Measurements from ENCODE around the gene DGKD.

Gene DGKD

DNA sequence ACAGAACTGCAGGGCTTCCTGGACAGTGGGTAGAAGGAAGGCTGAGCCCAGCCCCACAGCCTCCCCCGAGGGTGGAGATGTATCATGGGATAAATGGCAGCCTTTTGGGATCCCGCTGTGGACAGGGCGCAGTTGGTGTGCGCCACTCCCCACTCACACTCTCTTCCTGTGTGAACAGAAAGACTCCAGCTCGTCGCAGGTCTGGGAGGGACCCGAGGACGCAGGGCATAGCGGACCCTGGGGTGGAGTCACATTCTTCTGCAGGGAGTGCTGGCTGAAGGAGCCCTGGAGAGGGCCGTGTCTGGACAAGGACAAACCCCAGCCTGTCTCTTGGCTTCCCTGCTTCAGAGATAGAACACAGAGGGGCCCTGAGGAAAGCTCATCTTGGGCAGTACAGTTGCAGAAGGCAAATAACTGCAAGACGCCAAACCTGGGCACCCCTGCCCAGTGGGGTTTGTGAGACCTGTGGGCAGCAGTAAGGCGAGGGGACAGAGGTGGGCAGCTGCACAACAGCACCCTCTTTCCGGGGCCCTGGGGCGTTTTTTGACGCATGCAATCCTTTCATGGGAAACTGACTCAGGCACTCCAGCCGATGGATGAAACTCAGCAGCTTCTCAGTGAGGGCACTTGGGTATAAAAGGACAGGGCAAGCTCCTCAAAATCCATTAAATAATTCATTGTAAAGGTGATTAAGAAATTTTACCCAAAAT is 110.4 kb downstream of the DGKD start:
- no peak for DNase-seq

DNA sequence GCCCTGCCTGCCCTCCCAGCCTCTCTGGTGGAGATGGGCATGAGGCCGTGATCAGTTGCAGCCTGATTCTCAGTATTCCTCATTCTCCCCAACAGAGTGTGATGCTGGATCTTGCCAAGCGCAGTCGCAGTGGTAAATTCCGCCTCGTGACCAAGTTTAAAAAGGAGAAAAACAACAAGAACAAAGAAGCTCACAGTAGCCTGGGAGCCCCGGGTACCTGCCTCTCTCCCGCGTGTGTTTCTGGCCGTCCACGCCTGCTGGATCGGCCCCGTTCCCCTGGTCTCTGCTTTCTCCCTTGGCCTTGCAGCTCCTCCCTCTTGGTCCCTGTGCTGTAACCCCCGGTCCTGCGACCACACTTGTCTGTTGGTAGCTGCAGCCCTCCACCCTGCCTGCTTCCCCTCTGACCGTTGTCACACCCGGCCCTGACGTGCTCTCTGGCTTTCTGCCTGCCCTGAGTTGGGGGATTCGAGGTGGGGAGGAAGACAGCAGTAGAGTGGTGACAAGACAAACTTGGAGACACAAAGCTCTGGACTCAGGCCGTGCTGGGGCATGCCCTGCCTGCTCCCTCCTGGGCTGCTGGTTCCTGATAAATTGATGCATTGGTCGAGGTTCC is 112.8 kb downstream of the DGKD start:
- DNase-seq = no peak

DNA sequence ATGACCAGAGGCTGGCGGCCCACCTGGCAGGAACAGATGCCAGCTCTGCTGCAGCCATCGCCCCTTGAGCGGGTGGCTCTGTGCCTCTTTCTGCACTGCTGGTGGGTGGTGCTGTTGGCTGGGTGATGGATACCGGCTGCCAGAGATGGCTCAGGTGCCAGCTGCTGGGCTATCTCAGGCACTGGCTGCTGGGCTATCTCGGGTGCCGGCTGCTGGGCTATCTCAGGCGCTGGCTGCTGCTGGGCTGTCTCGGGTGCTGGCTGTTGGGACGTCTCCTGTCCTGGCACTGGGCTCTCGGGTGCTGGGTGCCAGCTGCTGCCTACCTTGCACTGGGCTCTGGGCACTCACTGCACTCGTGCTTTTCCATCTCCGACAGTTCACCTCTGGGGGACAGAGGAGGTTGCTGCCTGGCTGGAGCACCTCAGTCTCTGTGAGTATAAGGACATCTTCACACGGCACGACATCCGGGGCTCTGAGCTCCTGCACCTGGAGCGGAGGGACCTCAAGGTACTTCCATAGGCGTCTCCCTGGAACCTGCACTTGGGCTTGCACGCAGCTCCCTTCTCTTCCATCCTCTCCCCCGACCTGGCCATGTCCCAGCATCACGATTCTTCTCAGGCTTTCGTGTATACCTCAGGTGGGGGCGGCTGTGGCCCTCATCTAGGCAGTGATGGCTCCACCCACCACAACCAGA is 113.9 kb downstream of the DGKD start:
- DNase-seq = no peak

DNA sequence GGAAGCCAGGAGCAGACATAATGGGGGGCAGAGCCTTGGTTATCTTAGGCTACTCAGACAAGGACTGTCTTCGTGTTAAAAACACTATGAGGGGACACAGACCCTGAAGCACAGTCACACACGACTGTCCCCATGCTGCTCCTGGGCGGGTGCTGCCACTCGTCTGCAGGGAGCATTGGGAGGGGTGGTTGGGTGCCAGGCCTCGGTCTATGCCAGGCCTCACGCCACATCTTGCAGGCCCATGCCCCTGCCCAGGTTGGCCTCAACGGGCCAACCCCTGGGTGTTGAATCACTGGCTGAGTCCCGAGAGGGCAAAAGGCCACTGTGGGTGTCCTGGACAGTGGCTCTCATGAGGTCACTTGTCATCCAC is 114.4 kb downstream of the DGKD start:
- DNase-seq = no peak

DNA sequence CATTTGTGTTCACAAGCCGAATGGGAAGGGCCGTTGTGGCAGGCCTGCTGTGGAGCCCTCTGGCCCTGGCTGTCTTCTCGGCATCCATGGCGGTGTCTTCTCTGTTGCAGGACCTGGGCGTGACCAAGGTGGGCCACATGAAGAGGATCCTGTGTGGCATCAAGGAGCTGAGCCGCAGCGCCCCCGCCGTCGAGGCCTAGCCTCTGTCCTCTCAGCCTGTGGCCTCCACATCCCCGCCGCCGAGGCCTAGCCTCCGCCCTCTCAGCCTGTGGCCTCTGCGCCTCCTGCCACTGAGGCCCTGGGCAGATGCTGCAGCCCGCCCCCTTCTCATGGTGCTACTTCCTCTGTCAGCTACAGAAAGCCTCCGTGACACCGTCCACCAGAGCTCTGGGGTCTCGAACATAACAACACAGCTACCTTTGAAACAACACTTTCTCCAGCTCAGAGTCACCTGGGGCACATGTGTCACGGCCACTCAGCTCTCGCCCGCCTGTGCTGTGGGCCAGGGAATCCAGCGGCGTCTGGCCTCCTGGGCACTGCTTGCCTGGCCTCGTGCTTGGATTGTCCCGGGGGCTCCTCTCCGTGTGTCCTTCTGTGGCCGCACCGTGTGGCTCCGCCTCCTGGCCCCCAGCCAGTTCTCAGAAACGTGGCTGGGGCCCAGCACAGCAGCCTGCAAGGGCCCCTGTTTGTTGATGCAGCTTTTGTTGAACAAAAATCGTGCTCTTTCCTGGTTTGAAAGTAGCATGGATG is 115.1 kb downstream of the DGKD start:
- DNase-seq = no peak

DNA sequence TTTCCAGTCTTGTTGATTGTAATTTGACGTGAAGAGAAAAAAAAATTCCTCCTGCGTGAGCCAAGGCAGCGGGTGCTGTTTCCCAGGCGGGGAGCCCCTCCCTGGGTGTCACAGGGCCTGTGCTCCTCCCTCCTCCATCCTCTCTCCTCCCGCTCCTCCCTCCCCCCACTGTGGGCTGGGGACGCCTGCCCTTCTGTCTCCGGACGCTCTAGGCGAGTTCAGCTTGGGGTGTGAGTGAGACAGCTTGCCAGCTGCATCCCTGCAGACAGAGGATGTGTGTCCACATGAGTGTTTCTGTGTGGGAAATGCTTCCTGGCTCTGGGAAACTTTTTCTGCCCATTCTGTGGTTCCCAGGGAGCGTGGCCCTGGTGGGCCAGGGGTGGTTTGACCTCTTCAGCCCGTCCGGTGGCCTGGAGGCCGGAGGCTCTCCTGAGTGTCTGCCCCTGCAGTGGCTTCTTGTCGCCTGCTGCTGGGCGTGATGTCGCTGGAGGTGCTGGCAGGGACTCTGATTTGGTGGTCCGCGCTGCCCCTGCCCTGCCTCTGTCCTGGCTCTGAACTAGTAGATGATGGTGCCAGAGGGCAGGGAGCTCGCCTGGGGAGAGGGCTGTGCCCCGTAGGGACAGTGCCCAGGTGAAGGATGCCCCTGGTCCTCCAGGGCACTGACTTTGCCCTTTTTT is 115.9 kb downstream of the DGKD start:
- no peak for DNase-seq

DNA sequence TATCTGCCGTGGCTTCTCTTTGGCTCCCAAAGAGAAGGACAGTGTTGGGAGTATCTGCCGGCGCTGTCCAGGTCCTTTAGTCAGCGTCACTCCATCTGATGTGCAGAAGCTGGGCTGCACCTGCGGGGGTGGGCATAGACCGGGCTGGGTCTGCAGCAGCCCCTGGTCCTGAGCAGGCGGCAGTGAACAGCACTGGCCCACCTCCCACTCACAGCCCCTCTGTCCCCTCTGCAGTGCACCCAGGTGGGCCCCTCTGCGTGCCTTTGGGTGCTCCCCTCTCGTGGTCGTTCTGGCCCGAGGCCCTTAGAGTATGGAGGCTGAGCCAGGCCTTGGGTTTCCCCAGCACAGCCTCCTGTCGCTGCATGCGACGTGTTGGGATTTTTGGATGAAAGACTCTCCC is 116.5 kb downstream of the DGKD start:
- no peak for DNase-seq

DNA sequence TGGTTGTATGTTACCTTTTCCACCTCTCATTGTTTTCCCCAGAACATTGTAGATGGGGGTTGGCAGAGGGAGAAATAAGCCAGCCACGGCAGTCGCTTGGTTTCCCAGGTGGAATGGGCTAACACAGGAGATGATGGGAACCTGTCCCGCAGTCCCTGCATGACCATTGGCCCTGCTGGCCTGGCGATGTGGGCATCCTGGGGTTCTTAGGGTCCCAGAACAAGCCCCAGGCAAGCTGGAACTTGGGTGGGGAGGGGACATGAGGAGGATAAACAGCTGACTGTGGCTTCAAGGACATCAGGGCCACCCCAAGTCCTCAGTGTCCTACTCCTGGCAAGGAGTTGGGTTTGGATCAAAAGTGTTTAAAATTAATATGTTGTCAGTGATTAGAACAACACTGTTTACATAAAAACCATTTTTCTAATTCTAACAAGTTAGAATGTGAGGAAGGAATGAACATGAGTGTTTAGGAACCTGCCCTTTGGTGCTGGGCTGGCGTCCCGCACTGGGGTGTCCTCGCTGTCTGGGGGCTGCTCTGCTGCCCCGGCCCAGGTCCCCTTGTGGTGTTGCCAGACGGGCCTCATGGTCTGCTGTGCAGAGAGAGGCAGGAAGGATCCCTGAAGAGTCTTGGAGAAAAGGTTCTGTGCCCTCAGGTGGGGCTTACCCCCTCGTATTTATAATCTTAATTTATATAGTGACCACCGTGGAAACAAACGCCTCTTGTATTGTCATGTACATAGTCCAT is 117.2 kb downstream of the DGKD start:
- no peak for DNase-seq

DNA sequence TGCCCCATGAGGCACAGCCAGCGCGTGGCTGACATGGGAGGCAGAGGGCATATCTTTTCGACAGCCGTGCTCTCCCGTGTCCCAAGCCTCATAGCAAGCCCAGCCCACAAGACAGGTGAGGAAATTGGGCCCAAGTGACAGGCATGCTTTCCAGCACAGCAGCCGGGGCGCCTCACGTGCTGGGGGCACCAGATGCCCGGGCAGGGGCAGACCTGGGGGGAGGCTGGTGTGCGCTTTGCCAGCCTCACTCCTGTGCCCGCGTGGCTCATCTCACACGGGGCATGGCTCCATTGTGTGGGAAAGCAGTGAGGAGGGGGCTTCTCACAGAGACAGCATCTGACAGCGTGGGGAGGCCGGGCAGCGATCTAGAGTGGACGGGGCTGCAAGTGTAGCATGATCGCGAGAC is 119.1 kb downstream of the DGKD start:
- no peak for DNase-seq

DNA sequence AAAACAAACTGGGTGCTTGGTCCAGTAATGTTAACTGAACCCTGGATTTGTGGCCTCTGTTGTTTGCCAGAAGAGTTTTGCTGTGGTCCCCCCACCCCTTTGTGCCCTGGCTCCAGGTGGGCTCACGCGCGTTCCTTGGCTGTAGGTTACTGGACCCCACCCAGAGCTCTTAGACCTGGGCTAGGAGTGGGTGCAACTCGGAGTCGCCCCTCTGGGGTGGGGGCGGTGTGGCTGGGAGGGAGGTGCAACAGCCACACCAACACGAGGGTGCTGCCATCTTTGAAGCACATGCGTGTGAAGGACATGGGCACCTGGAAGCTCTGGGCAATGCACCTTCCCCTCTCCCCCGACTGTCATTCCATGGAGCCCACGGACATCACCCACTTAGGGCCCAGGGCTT is 119.6 kb downstream of the DGKD start:
- DNase-seq = no peak

DNA sequence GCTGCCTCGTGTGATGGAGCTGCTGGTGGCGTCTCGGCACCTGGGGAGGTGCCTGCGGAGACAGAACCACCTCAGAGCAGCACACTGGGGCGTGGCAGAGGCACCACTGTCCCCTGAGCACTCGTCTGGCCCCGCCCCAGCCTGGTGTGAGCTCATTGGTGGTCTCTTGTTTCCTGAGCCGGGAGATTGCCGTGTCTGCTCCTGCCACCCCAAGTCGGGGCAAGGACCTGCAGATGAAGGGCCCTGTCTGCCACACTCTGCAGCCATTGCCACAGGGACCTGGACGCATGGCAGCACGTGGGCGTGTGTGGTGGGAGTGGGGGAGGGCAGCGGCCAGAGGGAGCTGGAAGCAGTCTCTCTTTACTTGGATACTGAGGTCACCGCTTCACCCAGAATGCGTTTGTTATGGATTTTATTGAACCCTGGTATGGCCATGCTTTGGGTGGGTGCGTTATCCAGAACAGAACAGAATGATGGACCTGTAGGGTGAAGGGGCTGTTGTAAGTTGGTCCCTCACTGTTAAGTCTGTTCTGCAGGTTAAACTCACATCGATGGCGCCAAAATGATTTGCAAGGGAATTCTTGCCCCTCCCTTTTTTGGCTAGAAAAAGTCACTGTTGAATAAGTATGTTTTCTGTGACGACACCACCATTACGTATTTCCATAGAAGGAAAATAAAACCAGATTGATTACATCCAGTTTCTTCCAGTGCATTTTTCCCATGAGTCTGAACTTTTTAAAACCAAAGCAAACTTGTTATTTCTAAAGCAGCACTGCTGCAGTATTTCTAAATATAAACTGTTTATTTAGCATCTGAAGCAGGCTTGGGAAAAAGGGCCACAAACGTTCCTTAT is 120.2 kb downstream of the DGKD start:
- no peak for DNase-seq

DNA sequence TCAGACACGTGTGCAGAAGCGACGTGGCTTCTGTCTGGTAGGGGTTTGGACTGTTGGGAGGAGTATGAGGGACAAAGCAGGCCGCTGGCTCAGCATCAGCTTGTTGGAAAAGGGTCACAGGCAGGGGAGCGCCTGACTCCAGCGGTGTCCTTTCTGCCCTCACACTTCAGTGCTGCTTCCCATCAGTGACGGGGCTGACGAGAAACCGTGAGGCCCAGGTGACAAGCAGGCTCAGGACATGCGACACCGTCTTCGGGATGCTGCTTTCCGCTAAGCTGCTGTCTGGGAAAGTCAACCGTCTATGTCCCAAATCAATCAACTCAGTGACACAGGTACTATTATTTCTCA is 121.7 kb downstream of the DGKD start:
- DNase-seq = no peak

DNA sequence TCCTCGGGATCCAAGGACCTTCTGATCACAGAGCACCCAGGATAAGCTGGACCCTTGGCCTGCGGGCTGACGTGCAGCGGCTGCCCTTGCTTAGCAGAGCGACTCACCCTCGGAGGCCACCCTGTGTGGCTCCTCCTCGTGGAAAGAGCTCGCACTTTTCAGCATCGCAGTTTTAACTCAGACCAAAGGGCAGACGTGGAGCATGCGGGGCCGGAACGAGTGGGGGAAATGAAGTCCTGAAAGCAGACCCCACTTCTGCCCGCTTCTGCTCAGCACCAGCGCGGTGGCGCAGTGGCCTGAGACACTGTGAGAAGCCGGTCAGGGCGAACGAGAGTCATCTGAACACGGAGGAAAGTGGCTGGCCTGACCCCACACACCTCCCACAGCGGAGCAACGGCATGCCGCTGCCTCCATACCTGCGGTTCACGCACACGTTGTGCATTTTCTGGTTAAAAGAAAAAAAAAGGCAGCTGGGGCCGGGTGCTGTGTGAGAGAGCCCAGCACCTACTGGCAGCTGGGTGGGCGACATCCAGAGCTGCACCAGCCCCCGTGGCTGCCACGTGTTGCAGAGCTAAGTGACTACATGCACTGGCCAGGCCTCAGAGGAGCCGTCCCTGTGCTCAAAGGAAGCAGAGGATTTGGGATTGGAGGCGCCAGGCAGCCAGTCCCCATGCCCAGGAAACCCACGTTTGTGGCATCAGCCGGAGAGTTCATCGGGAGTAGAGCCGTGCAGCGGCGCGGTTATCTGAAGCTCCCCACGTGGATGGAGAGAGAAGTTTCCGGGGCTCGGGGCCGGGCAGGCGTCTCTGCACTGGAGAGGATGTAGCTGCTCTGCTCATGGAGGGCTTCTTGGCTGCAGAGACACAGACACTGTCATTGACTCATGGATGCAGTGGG is 122.6 kb downstream of the DGKD start:
- no peak for DNase-seq

DNA sequence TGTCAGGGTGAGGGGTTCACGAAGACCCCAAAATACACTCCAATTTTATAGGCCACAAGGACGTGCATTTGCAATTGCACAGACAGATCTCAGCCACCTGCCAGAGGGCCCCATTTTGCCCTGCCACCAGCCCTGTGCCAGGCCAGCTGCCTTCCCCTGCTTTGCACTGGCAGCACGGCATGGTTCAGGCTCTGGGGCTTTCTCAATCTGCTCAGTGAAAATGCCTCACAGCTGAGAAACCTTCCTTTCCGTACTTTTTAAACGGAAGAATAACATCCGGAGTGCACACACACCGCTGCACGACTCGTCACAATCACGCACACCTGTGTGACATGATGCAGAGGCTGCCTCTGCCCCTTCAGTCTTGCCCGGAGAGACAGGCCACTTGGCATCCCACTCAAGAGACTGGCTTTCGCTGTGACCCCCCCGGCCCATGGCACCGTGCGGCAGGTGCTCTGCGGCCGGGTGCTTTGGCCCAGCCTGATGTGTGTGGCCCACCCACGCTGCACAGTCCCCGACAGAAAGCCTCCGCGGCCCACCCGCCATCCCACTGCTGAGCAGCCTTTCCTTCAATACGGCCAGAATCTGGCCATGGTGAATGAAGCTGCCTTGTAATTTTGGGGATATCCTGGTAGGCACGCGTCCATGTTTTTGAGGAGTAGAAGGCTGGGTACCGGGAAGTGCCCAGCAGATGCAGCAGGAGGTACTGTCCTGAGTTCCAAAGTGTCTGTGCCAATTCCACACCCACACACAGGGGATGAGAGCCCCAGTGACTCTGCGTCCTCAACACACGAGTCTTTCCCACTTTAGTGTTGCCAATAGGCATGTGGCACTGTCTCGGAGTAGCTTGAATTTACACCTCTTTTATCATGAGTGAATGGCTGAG is 123.5 kb downstream of the DGKD start:
- DNase-seq = no peak

DNA sequence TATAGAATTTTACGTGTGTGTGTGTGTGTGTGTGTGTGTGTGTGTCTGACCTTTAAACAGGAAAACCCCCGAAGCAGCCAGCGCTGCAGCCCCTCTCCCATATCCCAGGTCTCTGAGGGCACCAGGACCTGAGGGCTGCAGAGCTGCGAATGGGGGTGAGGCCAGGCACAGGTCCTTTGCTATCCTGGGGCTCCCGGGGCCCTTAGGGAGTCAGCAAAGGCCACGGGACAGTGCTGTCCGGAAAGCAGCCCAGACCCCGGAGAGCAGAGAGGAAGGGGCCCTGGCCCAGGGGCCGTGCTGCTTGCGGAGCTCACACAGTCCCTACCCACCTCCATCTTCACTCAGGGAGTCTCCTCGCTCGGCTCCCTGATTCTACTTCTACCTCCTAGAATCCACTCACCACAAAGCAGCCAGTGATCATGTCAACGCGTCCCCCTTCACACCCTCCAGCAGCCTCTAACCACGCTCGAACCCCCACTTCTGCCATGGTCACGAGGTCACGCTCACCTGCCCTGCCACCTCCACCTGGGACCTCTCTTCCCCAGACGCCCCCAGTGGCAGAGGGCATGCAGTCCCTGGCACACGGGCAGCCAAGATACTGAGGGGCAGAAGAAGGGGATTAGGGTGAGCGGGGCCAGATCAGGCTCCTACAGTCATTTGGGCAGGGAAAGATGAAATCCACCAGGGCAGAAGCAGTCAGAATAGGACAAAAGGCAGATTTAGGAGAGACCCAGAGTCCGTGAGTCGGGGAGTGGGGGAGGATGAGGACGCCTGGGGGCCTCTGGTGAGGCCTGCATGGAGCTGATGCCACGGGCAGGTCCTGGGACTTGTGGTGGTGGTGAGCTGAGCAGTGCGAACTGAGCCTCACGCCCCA is 125.6 kb downstream of the DGKD start:
- DNase-seq = no peak

DNA sequence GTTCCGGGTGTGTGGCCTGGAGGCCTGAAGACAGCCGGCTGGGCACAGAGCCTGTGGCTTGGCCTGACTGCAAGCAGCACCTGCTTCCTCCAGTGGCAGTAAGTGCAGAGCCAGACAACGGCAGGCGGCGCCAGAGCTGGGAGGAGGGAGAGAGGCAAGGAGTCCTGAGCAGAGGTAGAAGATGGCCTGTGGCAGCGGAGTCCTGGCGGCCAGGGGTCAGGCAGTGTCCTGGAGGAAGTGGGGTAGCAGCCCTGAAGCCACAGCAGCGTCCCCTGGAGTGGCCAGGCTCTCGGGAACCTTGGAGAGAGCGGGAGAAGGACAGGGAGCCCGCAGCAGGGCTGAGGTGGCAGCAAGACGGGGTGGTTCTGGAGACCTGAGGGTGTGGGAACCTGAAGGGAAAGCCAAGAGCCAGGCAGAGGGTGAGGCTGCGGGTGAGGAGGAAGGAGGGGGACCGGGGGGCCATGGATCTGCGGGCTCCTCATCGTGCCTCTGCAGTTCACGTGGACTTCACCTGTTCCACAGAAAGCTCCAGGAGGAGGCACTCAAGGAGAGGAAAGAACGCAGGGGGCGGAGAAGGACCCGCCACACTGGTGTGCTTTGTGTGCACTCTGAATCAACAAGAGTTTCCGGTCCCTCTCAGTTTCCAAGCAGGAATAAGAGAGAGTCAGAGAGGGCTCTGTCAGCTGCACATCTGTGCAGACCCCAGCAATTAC is 126.4 kb downstream of the DGKD start:
- no peak for DNase-seq

DNA sequence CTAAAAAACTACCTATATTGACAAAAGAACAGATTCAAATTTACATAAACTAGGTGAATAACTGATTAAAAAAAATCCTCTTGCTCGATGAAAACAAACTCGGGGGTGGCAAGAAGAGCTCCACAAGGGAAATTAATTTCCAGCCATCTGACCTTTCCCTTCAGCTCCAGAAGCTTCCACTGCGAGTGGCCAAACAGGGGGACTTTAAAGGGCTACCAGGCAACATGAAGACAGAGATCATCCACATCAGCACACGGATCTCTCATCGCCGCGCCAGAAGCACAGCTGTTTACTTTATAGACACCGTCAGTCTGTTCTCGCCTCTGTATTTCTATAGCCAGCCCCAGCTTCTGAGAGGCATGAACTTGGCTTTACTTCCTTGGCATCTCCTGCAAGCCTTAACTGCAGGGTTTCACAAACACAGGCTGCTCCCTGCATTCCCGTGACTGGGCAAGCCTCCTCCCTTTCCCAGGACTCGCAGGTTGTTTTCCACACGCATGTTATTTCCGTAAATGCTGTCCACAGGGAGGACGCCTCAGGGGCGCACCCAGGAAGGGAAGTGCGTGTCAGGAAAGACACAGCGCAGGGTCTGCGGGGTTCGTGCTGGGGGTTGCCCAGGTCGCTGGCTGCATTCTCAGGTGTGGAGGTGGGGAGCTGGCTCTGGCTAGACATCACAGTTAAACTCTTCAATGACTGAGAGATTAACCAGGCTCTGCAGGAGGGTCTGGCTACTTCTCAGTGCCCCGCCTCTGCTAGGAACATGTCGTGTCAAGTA is 127.3 kb downstream of the DGKD start:
- DNase-seq = no peak

Data from activated CD4-positive, alpha-beta T cell treated with anti-CD3 and anti-CD28 coated beads, Interleukin-2, amount 50 U/mL, for 4 hours (primary cell).